SK-N-SH treated with all-trans-retinoic acid at 6 μM for 48 hours (cell line): ENCODE data around the gene GPATCH2L.

ENCODE experiments used
- BACH2 ChIP-seq: fragments of 250-450 bp; sonication (Bioruptor Pico); IDR thresholded peaks from 2 replicates; pipeline ENCODE4 v1.9.0; 2021; ENCODE audit warnings: mild to moderate bottlenecking, borderline replicate concordance
- CREB5 ChIP-seq: fragments of 250-450 bp; sonication (Bioruptor Pico); IDR thresholded peaks from 2 replicates; pipeline ENCODE4 v1.5.1; 2020; ENCODE audit warnings: low read depth, mild to moderate bottlenecking, moderate library complexity
- CSRNP3 ChIP-seq: fragments of 250-450 bp; sonication (Bioruptor Pico); IDR thresholded peaks from 2 replicates; pipeline ENCODE4 v1.5.1; 2021; ENCODE audit warnings: mild to moderate bottlenecking, moderate library complexity
- ESRRG ChIP-seq: fragments of 250-450 bp; sonication (Bioruptor Pico); IDR thresholded peaks from 2 replicates; pipeline ENCODE4 v1.6.1; 2021; ENCODE audit warnings: mild to moderate bottlenecking
- GLIS3 ChIP-seq: fragments of 250-450 bp; sonication (Bioruptor Pico); IDR thresholded peaks from 2 replicates; pipeline ENCODE4 v1.5.0; 2020; ENCODE audit warnings: mild to moderate bottlenecking, moderate library complexity
- PPARA ChIP-seq: fragments of 250-450 bp; sonication (Bioruptor Pico); IDR thresholded peaks from 2 replicates; pipeline ENCODE4 v1.5.0; 2020; ENCODE audit warnings: mild to moderate bottlenecking, borderline replicate concordance
- RARB ChIP-seq: fragments of 250-450 bp; sonication (Bioruptor Pico); IDR thresholded peaks from 2 replicates; pipeline ENCODE4 v1.8.0; 2021; ENCODE audit warnings: mild to moderate bottlenecking, moderate library complexity
- TOX ChIP-seq: fragments of 250-450 bp; sonication (Bioruptor Pico); IDR thresholded peaks from 2 replicates; pipeline ENCODE4 v1.8.0; 2021; ENCODE audit warnings: mild to moderate bottlenecking, moderate library complexity, borderline replicate concordance
- ZFP3 ChIP-seq: fragments of 250-450 bp; sonication (Bioruptor Pico); IDR thresholded peaks from 2 replicates; pipeline ENCODE4 v1.5.0; 2020; ENCODE audit warnings: mild to moderate bottlenecking, moderate library complexity
- ZNF70 ChIP-seq: fragments of 450-650 bp; formaldehyde crosslinking; IDR thresholded peaks from 2 replicates; pipeline ENCODE4 v1.5.0; 2020; ENCODE audit warnings: mild to moderate bottlenecking, moderate library complexity
- TF ChIP-seq, protein P1 (sequence below): fragments of 250-450 bp; sonication (Bioruptor Pico); IDR thresholded peaks from 2 replicates; pipeline ENCODE4 v1.8.0; 2020; ENCODE audit warnings: mild to moderate bottlenecking, moderate library complexity, borderline replicate concordance
- TF ChIP-seq, protein P2 (sequence below): fragments of 250-450 bp; sonication (Bioruptor Pico); IDR thresholded peaks from 2 replicates; pipeline ENCODE4 v1.5.0; 2020; ENCODE audit warnings: mild to moderate bottlenecking, moderate library complexity

DNA sequence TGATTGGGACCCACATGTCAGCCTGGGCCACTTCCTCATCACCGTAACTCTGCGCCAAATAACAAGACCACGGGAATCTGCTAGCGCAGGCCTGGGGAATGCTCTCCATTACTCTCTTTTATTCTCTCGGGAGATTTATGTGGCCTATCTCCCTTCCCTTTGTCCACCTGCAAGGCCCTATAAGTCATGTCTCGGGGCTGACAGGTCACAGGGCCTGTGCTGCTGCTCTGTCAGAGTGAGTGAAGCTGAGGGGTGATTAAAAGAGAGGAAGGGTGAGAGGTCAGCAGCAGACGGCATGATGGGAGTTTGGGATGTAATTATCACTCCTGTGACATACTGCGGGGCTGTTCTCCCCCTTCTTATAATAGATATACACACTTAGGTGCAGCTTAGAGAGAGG is 26.2 kb upstream of the GPATCH2L start:
- TF ChIP-seq, protein P1, sequence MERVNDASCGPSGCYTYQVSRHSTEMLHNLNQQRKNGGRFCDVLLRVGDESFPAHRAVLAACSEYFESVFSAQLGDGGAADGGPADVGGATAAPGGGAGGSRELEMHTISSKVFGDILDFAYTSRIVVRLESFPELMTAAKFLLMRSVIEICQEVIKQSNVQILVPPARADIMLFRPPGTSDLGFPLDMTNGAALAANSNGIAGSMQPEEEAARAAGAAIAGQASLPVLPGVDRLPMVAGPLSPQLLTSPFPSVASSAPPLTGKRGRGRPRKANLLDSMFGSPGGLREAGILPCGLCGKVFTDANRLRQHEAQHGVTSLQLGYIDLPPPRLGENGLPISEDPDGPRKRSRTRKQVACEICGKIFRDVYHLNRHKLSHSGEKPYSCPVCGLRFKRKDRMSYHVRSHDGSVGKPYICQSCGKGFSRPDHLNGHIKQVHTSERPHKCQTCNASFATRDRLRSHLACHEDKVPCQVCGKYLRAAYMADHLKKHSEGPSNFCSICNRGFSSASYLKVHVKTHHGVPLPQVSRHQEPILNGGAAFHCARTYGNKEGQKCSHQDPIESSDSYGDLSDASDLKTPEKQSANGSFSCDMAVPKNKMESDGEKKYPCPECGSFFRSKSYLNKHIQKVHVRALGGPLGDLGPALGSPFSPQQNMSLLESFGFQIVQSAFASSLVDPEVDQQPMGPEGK (CRISPR knock-in tag): no peak
- TF ChIP-seq TOX (CRISPR knock-in tag) (no peak), ESRRG (CRISPR knock-in tag) (no peak), PPARA (CRISPR knock-in tag) (no peak), ZNF70 (CRISPR knock-in tag) (no peak), CSRNP3 (no peak), ZFP3 (no peak), GLIS3 (CRISPR knock-in tag) (no peak), RARB (no peak), CREB5 (CRISPR knock-in tag) (no peak), BACH2 (CRISPR knock-in tag) (no peak)
- TF ChIP-seq, protein P2, sequence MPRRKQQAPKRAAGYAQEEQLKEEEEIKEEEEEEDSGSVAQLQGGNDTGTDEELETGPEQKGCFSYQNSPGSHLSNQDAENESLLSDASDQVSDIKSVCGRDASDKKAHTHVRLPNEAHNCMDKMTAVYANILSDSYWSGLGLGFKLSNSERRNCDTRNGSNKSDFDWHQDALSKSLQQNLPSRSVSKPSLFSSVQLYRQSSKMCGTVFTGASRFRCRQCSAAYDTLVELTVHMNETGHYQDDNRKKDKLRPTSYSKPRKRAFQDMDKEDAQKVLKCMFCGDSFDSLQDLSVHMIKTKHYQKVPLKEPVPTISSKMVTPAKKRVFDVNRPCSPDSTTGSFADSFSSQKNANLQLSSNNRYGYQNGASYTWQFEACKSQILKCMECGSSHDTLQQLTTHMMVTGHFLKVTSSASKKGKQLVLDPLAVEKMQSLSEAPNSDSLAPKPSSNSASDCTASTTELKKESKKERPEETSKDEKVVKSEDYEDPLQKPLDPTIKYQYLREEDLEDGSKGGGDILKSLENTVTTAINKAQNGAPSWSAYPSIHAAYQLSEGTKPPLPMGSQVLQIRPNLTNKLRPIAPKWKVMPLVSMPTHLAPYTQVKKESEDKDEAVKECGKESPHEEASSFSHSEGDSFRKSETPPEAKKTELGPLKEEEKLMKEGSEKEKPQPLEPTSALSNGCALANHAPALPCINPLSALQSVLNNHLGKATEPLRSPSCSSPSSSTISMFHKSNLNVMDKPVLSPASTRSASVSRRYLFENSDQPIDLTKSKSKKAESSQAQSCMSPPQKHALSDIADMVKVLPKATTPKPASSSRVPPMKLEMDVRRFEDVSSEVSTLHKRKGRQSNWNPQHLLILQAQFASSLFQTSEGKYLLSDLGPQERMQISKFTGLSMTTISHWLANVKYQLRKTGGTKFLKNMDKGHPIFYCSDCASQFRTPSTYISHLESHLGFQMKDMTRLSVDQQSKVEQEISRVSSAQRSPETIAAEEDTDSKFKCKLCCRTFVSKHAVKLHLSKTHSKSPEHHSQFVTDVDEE (CRISPR knock-in tag): no peak
